Activated T-helper 1 cell treated with anti-CD3 and anti-CD28 coated beads, Interleukin-12 subunit alpha, Interleukin-12 subunit beta, Interleukin-2, Interleukin-4 antibody, amounts not matched to agents 30 ng/mL and 10 ng/mL and 1 ng/mL, durations not matched to agents 14 hours and 24 hours and 36 hours (primary cell): ENCODE data around the gene CXCL13. TPM values are rescaled to one million over a fixed set of nuclear protein-coding genes. Genes with fewer than 3 reads are reported as not detected.
A peak's percentile ranks its signal among the peaks of the same experiment; 100 is the strongest.

ENCODE experiments used
- DNase-seq: peaks from one replicate; pipeline ENCODE4 v3.0.0; 2021; ENCODE audit warnings: low spot score
- H3K27ac Mint-ChIP-seq: one replicate; pipeline ENCODE4 v1.8.0; 2021; ENCODE audit warnings: mild to moderate bottlenecking, mixed read lengths
- H3K27me3 Mint-ChIP-seq: one replicate; pipeline ENCODE4 v1.8.0; 2022; ENCODE audit warnings: mild to moderate bottlenecking, moderate library complexity, mixed read lengths; ENCODE audit not compliant: insufficient read depth
- H3K36me3 Mint-ChIP-seq: one replicate; pipeline ENCODE4 v1.8.0; 2021; ENCODE audit warnings: low read depth, mixed read lengths
- H3K4me1 Mint-ChIP-seq: one replicate; pipeline ENCODE4 v1.8.0; 2021; ENCODE audit warnings: low read depth, mixed read lengths
- H3K4me3 Mint-ChIP-seq: one replicate; pipeline ENCODE4 v1.8.0; 2021; ENCODE audit warnings: mild to moderate bottlenecking, moderate library complexity, mixed read lengths
- H3K9me3 Mint-ChIP-seq: one replicate; pipeline ENCODE4 v1.8.0; 2021; ENCODE audit warnings: mixed read lengths
- intact Hi-C: fragments of 100-400 bp; cut with micrococcal nuclease; formaldehyde crosslinking; loops from one replicate; pipeline ENCODE4 v1.15.1; 2024
- total RNA-seq: library from RNA; stranded (reverse); gene quantifications from 2 replicates; pipeline ENCODE4 v1.2.3, GENCODE V29; 2022

Gene CXCL13
- total RNA-seq, 1 donor from 2014 or later = 6.8 TPM

DNA sequence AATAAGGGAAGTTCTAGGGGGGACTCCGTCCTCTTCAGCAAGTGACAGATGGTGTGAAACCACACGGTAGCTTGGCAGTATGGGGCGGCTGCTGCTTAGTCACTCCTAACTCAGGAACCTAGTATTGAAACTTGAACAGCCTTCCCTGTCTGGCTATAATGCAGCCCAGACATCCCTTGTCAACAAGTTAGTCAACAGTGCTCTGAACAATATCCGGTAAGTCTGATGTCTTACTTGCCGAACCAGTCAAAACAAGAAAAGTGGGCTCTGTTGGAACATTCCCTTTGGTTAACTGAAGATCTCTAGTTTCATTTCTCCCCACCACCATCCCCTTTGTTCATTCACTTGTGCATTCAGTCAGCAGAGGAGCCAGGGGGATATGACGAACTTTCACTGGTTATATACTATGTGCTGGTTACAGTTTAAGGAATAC lies 18.7 kb upstream of the CXCL13 start:
- Mint-ChIP-seq H3K36me3 (peaks cover 14% of the 10 kb centered on the region), H3K4me1 (peaks cover 61% of the 10 kb centered on the region), H3K9me3 (peaks cover 3% of the 10 kb centered on the region), H3K4me3 (peak overlapping the region; percentile 49), H3K27ac (peak overlapping the region; percentile 77), H3K27me3 (no peaks in the 10 kb centered on the region)
- intact Hi-C loops = loop anchor here (1.0 to 10.0 kb wide), 18 partner anchors 8 to 1528 kb away; partner anchors contain the start of genes CCNG2 and MRPL1
- DNase-seq = peak; percentile 72

DNA sequence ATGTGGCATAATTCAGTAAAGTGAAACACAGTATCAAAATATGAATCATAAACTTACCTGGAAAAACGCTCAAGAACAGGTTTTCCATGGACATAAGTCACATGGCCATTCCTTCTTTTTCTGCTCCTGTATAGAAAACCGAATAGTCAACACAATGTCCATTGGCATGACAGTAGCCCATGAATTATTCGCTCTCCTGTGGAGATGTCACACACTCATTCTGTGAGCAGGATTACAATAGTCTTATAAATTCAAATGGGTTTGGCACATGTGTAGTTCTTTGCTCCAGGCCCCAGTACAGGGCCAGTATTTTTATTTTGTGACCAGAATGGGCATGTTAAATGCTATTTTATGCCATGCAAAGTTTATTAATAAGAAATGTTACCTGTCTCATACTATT lies 15.1 kb upstream of the CXCL13 start:
- intact Hi-C loops = no loop called here
- Mint-ChIP-seq H3K9me3 (peaks cover 3% of the 10 kb centered on the region), H3K4me1 (peaks cover 78% of the 10 kb centered on the region), H3K36me3 (peaks cover 6% of the 10 kb centered on the region), H3K27me3 (no peaks in the 10 kb centered on the region), H3K27ac (no peak overlapping the region), H3K4me3 (no peak overlapping the region)
- DNase-seq = no peak

GRCh38 chr4:77591532-77591931 lies 14.1 kb upstream of the CXCL13 start:
- peaks cover 78% of the 10 kb centered on the region for H3K4me1 Mint-ChIP-seq

GRCh38 chr4:77593101-77593500 lies 12.5 kb upstream of the CXCL13 start:
- Mint-ChIP-seq H3K9me3 (peaks cover 6% of the 10 kb centered on the region), H3K4me3 (peak overlapping the region; percentile 23), H3K4me1 (peaks cover 62% of the 10 kb centered on the region), H3K36me3 (peaks cover 7% of the 10 kb centered on the region), H3K27ac (peak overlapping the region; percentile 82), H3K27me3 (peaks cover 1% of the 10 kb centered on the region)
- DNase-seq = no peak
- intact Hi-C loops = no loop called here

More at GRCh38 chr4:77591532-77591931, 14.1 kb upstream of the CXCL13 start:
- intact Hi-C loops = no loop called here
- Mint-ChIP-seq H3K27me3 (no peaks in the 10 kb centered on the region), H3K9me3 (peaks cover 6% of the 10 kb centered on the region), H3K27ac (peak overlapping the region; percentile 35), H3K36me3 (peaks cover 7% of the 10 kb centered on the region), H3K4me3 (no peak overlapping the region)
- DNase-seq = no peak

GRCh38 chr4:77593993-77594392 lies 11.6 kb upstream of the CXCL13 start:
- peak overlapping the region; percentile 15 for H3K4me3 Mint-ChIP-seq
- peaks cover 53% of the 10 kb centered on the region for H3K4me1 Mint-ChIP-seq
- peaks cover 4% of the 10 kb centered on the region for H3K36me3 Mint-ChIP-seq
- H3K27ac Mint-ChIP-seq = peak overlapping the region; percentile 82
- H3K9me3 Mint-ChIP-seq = peaks cover 2% of the 10 kb centered on the region
- intact Hi-C loops = loop anchor here (2.0 kb wide), 1 partner anchor 267 kb away; no protein-coding TSS in a partner anchor
- H3K27me3 Mint-ChIP-seq = peaks cover 1% of the 10 kb centered on the region
- DNase-seq = no peak

DNA sequence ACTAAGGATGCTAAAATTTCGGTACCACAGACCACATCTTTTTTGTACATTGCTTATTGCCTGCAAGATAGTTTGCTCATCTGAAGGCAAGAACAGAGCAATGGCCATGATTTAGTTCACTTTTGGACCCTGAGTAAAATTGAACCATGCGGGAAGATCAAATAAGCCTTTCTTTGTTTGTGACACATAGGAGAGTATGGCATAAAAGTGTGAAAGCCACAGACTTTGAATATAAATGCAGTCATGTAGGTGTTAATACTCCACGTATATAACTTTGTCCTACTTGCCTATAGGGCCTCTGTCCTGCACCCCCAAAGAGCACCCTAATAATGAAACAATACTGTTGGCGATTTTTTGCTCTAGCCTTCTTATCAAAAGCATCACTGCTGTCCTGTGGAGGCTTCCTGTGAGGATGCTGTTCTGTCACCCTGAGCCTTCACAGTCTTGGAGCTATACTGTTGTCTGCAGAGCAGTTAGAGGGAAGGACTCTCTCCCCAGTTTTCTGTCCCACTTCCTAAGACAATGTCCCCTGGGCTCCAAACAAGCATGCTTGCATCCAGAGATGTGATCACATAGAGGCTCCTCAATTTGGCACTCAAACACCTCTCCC lies 10.2 kb upstream of the CXCL13 start:
- Mint-ChIP-seq H3K36me3 (peaks cover 4% of the 10 kb centered on the region), H3K27me3 (peaks cover 1% of the 10 kb centered on the region), H3K4me3 (no peak overlapping the region), H3K27ac (peak overlapping the region; percentile 90), H3K4me1 (peaks cover 54% of the 10 kb centered on the region), H3K9me3 (peaks cover 2% of the 10 kb centered on the region)
- DNase-seq = no peak
- intact Hi-C loops = loop anchor here (1.0 to 2.0 kb wide), 4 partner anchors 8 to 265 kb away; no protein-coding TSS in a partner anchor

- DNase-seq = no peak
- no peak overlapping the region for H3K4me3 Mint-ChIP-seq
- intact Hi-C loops = no loop called here
- H3K27ac Mint-ChIP-seq = no peak overlapping the region
- peaks cover 45% of the 10 kb centered on the region for H3K4me1 Mint-ChIP-seq
- peaks cover 1% of the 10 kb centered on the region for H3K27me3 Mint-ChIP-seq
- H3K9me3 Mint-ChIP-seq = peaks cover 2% of the 10 kb centered on the region
- peaks cover 2% of the 10 kb centered on the region for H3K36me3 Mint-ChIP-seq
Measured at GRCh38 chr4:77599378-77599777, 6.2 kb upstream of the CXCL13 start.

DNA sequence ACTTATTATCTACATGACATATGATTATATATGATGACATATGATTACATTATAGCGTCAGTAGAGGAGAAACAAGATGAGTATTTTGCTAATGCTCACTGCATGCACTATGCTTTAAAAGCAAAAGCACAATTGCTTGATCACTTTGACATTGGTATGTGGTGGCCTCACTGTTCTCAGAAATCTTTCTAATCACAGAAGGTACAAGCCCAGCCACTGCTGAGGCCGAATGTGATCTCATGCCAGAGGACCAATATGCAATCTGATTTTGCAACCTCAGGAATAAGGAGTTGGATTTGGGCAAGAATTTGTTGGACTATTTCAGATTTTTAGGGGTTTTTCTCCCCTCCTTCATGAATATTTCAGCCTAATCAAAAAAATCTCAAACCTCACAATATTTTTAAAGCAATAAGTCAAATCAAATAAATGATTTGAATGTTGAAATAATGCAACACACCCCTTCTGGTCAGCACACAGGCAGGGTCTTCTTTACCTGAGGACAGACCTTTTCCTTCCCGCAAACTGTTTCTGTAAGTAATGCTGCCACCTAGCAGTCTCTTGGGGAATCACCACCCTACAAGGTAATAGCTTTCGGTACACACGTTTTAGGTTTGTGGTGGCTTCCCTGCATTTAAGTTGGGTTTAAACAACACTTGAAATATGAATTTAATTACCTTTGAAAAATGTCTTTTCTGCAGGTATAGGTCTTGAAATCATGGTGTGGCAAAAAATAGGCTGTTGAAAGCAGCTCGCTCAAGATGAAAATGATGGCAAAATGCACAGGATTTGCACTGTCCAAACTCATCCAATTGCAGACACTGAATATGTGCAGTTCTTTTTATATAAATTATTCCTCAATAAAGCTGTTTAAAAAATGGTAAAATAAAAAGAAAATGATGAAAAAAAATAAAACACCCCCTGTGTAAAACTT lies 4.8 kb upstream of the CXCL13 start:
- H3K4me3 Mint-ChIP-seq = no peak overlapping the region
- H3K27me3 Mint-ChIP-seq = peaks cover 7% of the 10 kb centered on the region
- H3K4me1 Mint-ChIP-seq = peaks cover 33% of the 10 kb centered on the region
- peaks cover 1% of the 10 kb centered on the region for H3K36me3 Mint-ChIP-seq
- DNase-seq = no peak
- H3K27ac Mint-ChIP-seq = no peak overlapping the region
- intact Hi-C loops = loop anchor here (1.0 to 5.0 kb wide), 7 partner anchors 14 to 233 kb away; no protein-coding TSS in a partner anchor
- peaks cover 1% of the 10 kb centered on the region for H3K9me3 Mint-ChIP-seq

- peak overlapping the region; percentile 25 for H3K27ac Mint-ChIP-seq
- peaks cover 29% of the 10 kb centered on the region for H3K4me1 Mint-ChIP-seq
- intact Hi-C loops = loop anchor here (1.0 to 5.0 kb wide), 7 partner anchors 15 to 234 kb away; no protein-coding TSS in a partner anchor
- H3K27me3 Mint-ChIP-seq = peaks cover 7% of the 10 kb centered on the region
- no peak overlapping the region for H3K4me3 Mint-ChIP-seq
- no peaks in the 10 kb centered on the region for H3K36me3 Mint-ChIP-seq
- DNase-seq = no peak
- H3K9me3 Mint-ChIP-seq = no peaks in the 10 kb centered on the region
Measured at GRCh38 chr4:77601614-77602187, 3.9 kb upstream of the CXCL13 start.

DNA sequence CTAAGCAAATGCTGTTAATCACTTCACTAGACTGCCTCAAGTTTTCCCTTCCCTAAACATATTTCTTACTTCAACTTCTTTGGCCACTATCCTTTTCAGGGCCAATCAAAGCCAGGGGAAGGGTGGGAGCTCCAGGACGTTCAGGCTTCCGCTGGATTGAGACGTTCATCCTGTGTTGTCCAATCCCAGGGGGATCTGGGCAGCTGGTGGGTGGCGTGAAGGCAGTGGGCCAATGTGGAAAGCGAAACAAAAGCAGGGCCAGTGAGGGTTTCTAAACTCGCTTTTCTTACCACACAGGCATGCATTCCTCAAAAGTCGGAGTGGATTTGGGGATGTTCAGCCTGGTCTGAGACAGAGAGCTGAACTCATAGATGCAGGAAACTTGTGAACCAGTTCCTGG lies 7.6 kb downstream of the CXCL13 start:
- H3K27ac Mint-ChIP-seq = no peak overlapping the region
- DNase-seq = no peak
- no peak overlapping the region for H3K4me3 Mint-ChIP-seq
- H3K27me3 Mint-ChIP-seq = peaks cover 8% of the 10 kb centered on the region
- no peaks in the 10 kb centered on the region for H3K36me3 Mint-ChIP-seq
- peaks cover under 1% of the 10 kb centered on the region for H3K4me1 Mint-ChIP-seq
- H3K9me3 Mint-ChIP-seq = no peaks in the 10 kb centered on the region
- intact Hi-C loops = no loop called here

GRCh38 chr4:77615153-77615552 lies 9.5 kb downstream of the CXCL13 start:
- intact Hi-C loops = no loop called here
- Mint-ChIP-seq H3K36me3 (no peaks in the 10 kb centered on the region), H3K4me3 (no peak overlapping the region), H3K27me3 (peaks cover 19% of the 10 kb centered on the region), H3K4me1 (peaks cover 7% of the 10 kb centered on the region), H3K9me3 (no peaks in the 10 kb centered on the region), H3K27ac (no peak overlapping the region)
- DNase-seq = no peak

DNA sequence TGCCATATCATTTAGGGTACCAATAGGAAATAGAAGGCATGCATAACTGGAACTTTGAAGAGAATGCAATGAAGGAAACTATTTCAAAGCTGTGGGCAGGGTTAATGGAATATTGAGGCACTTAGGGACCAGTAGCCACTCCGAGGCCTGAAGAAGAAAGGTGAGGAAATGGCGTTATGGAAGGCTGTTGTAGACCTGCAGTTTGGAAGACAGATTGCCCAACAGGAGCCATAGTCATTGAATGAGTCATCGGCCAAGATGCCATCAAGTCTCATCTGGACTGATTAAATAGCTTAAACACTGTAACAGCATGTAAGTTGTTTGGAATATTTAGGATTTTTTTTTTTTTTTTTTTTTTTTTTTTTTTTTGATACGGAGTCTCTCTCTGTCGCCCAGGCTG lies 11.6 kb downstream of the CXCL13 start:
- Mint-ChIP-seq H3K27me3 (peaks cover 18% of the 10 kb centered on the region), H3K36me3 (no peaks in the 10 kb centered on the region), H3K27ac (no peak overlapping the region), H3K4me3 (no peak overlapping the region), H3K9me3 (no peaks in the 10 kb centered on the region), H3K4me1 (peaks cover 7% of the 10 kb centered on the region)
- intact Hi-C loops = no loop called here
- DNase-seq = no peak
